ENCODE measurements around the gene SLC22A23. TPM values are rescaled to one million over a fixed set of nuclear protein-coding genes. Genes with fewer than 3 reads are reported as not detected.
"Not testable (repeated sequence)": the region's sequence is repeated elsewhere in the genome, so short reads cannot be mapped to it uniquely, and the experiment has no call there.

SLC22A23 gene
- total RNA-seq, 1 donor from 2014 or later, result 27.8 TPM

DNA sequence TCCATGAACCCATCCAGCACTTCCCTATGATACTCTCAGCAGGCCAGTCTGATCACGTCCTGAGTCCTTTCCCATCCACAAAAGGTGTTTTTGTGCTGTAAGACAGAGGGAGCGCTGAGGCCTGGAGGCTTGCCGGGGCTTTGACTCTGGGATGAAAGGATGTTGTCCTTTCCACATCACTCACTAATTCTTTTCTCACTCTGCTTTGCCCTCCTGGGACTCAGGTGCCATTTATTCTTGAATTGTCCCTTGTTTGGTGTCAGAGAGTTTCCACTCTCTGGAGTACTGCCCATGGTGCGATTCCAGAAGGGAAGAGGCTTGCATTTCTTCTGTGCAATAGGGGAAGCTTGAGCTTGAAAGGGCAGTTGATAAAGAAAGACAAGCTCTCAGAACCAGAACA is 214.1 kb downstream of the SLC22A23 start:
- no peaks in the 10 kb centered on the region for H3K36me3 ChIP-seq
- no peak overlapping the region for H3K4me3 ChIP-seq
- intact Hi-C loops (cut with DNase I), result no loop called here
- no peak overlapping the region for H3K27ac ChIP-seq
- DNase-seq (no peak), ATAC-seq (no peak)
- peaks cover 4% of the 10 kb centered on the region for H3K4me1 ChIP-seq
- peaks cover 7% of the 10 kb centered on the region for H3K27me3 ChIP-seq (ENCODE audit: low read depth)
- TF ChIP-seq, protein P1, sequence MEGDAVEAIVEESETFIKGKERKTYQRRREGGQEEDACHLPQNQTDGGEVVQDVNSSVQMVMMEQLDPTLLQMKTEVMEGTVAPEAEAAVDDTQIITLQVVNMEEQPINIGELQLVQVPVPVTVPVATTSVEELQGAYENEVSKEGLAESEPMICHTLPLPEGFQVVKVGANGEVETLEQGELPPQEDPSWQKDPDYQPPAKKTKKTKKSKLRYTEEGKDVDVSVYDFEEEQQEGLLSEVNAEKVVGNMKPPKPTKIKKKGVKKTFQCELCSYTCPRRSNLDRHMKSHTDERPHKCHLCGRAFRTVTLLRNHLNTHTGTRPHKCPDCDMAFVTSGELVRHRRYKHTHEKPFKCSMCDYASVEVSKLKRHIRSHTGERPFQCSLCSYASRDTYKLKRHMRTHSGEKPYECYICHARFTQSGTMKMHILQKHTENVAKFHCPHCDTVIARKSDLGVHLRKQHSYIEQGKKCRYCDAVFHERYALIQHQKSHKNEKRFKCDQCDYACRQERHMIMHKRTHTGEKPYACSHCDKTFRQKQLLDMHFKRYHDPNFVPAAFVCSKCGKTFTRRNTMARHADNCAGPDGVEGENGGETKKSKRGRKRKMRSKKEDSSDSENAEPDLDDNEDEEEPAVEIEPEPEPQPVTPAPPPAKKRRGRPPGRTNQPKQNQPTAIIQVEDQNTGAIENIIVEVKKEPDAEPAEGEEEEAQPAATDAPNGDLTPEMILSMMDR (IDR thresholded peaks at IDR 0.05), result no peak
- H3K9me3 ChIP-seq, result no peaks in the 10 kb centered on the region

DNA sequence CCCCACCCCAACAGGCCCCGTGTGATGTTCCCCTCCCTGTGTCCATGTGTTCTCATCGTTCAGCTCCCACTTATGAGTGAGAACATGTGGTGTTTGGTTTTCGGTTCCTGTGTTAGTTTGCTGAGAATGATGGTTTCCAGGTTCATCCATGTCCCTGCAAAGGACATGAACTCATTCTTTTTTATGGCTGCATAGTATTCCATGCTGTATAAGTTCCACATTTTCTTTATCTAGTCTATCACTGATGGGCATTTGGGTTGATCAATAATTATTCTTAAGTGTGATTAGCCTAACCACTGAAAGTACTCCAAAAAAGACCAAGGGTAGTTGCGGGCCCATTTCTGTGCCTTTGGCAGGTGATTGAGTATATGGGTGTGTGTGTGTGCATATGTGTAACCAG is 215.1 kb downstream of the SLC22A23 start:
- H3K36me3 ChIP-seq; H3K27me3 ChIP-seq (ENCODE audit: low read depth); ATAC-seq; H3K27ac ChIP-seq; DNase-seq; intact Hi-C loops (cut with DNase I); H3K4me3 ChIP-seq; H3K9me3 ChIP-seq; H3K4me1 ChIP-seq: not testable (repeated sequence)

DNA sequence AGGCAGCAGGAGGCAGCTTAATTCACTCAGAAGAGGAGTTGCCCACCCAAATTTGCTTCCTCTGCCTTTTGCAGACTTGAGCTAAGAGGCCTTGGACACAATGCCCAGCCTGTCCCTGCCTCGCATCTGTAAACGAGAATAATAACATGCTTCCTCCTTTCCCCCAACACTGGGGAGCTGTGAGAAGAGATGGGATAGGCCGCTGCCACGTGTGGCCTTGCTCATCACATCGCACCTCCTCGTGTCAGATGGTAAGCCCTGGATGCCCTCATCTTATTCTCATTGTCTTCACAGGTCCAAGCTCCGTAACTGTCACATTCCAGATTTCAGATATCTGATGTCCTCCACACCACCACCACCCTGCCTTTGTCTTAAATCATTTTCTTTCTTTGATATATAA is 216.3 kb downstream of the SLC22A23 start:
- intact Hi-C loops (cut with DNase I), result no loop called here
- H3K27me3 ChIP-seq (ENCODE audit: low read depth), result peaks cover 10% of the 10 kb centered on the region
- H3K9me3 ChIP-seq, result no peaks in the 10 kb centered on the region
- no peaks in the 10 kb centered on the region for H3K4me1 ChIP-seq
- TF ChIP-seq, protein P1 (IDR thresholded peaks at IDR 0.05), result no peak
- H3K4me3 ChIP-seq, result no peak overlapping the region
- DNase-seq (no peak), ATAC-seq (no peak)
- H3K36me3 ChIP-seq, result no peaks in the 10 kb centered on the region
- H3K27ac ChIP-seq, result no peak overlapping the region

DNA sequence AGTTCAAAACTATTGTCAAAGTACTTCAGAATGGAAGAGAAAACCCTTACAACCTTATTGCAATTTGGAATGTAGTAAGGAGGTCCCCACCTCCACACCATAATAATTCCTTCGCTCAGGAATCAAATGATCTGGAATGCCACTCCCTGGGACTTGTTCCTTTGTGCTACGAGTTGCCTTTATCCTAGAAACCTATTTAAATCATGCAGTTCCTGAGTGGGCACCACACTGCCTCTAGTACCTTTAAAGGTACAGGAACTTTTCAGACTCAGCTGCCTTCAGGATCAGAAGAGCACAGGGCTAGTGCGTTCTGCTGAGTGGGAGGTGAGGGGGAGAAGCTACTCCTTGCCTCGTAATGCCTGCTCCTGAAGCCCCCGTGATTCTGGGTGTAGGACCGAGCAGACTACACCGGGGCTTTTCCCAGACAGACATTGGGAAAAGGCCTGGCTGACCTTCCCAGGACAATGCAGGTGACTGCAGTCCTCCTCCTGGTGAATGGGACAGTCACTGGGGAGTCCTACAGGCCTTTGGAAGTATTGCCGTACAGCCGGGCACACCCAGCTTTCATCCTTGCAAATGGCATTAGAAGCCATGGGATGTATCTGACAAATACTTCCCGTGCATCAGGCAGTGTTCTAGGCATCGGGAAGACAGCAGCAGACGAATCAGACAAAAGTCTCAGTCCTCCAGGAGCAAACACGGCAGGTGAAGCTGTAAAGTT is 217.6 kb downstream of the SLC22A23 start:
- Histone ChIP-seq H3K4me1 (no peaks in the 10 kb centered on the region), H3K27me3 (ENCODE audit: low read depth) (peaks cover 23% of the 10 kb centered on the region), H3K4me3 (no peak overlapping the region), H3K27ac (no peak overlapping the region), H3K36me3 (no peaks in the 10 kb centered on the region), H3K9me3 (no peaks in the 10 kb centered on the region)
- TF ChIP-seq, protein P1 (IDR thresholded peaks at IDR 0.05), result no peak
- no peak for DNase-seq
- intact Hi-C loops (cut with DNase I), result no loop called here
- no peak for ATAC-seq

DNA sequence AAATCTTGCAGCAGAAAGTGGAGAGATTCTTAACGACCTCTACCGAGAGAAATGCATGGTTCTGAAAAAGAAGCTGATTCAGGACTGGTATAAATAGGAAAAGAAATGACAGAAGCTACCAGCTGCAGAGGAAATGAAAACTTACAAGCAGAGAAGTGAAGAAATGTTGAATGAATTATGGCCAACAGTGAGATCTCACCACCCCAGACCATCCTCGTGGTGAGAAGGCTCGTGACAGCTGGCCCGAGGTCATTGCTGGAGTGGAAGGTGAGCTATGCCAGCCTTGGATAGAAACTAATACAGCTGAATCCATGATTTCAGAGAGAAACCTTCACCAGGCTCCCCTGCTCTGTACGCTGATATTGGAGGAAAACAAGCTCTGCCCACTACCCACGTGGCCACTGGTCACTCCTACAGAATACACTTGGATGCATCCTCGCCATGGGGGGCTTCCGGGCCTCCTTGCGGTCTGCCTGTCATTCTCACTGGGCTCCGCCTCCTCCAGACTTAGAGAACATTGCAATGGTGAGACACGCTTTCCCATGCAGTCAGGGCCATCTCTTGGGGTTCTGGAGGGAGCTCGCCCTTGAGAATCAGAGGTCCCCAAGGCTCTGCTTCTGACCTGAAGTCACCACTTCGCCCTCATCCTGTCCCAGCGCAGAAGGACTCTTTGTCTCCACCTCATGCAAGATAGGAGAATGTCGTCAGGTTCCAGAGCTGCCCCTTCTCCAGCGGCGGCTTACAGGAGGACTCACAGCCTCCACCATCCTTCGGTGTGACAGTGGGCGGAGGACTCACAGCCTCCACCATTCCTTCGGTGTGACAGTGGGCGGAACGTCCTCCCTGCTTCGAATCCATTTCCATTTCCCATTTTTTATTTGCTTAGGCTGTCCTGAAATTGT is 218.8 kb downstream of the SLC22A23 start:
- no peaks in the 10 kb centered on the region for H3K9me3 ChIP-seq
- peaks cover 36% of the 10 kb centered on the region for H3K27me3 ChIP-seq (ENCODE audit: low read depth)
- TF ChIP-seq, protein P1 (IDR thresholded peaks at IDR 0.05), result no peak
- no peak overlapping the region for H3K27ac ChIP-seq
- DNase-seq (no peak), ATAC-seq (peak in 1 of 2 donors; percentile 13)
- H3K4me3 ChIP-seq, result no peak overlapping the region
- intact Hi-C loops (cut with DNase I), result no loop called here
- H3K4me1 ChIP-seq, result no peaks in the 10 kb centered on the region
- H3K36me3 ChIP-seq, result no peaks in the 10 kb centered on the region

DNA sequence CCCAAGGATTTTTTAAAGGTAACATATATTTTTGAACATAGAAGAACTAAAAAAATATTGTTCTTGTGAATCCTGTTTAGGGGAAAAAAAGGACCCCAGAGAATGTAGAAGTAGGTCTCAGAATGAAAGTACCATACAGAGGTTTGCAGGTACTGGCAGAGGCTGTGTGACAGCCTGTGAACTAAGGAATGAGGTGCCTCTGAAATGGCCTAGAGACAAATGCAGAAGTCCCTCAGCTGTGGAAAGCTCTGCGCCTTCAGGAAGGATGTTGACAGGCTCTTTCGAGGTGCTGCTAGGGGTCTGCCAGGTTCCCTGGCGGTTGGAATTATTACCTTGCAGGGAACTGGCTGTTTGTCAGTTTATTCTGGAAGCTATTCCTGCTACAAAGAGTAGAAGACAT is 220.8 kb downstream of the SLC22A23 start:
- Histone ChIP-seq H3K27me3 (ENCODE audit: low read depth) (peaks cover 56% of the 10 kb centered on the region), H3K9me3 (no peaks in the 10 kb centered on the region), H3K4me1 (peaks cover 13% of the 10 kb centered on the region), H3K36me3 (no peaks in the 10 kb centered on the region), H3K4me3 (no peak overlapping the region), H3K27ac (no peak overlapping the region)
- intact Hi-C loops (cut with DNase I), result no loop called here
- TF ChIP-seq, protein P1 (IDR thresholded peaks at IDR 0.05), result no peak
- ATAC-seq (no peak), DNase-seq (no peak)
